ENCODE measurements around the gene CFAP20. TPM values are rescaled to one million over a fixed set of nuclear protein-coding genes. Genes with fewer than 3 reads are reported as not detected.
"Not testable (repeated sequence)": the region's sequence is repeated elsewhere in the genome, so short reads cannot be mapped to it uniquely, and the experiment has no call there.

The CFAP20 gene
- total RNA-seq, 4 donors from 2014 or later = 6.6 to 26.5 (median 21.4) TPM

- Histone ChIP-seq H3K4me3 (no peak overlapping the region), H3K36me3 (no peaks in the 10 kb centered on the region), H3K27ac (no peak overlapping the region), H3K27me3 (no peaks in the 10 kb centered on the region), H3K4me1 (no peaks in the 10 kb centered on the region), H3K9me3 (no peaks in the 10 kb centered on the region)
- intact Hi-C loops (cut with DNase I; ENCODE audit: low total_unique reads) = no loop called here
- TF ChIP-seq POLR2AphosphoS5 (IDR thresholded peaks at IDR 0.05) (no peak), POLR2A (IDR thresholded peaks at IDR 0.05) (no peak), EP300 (IDR thresholded peaks at IDR 0.05; ENCODE audit: low read depth) (no peak)
- TF ChIP-seq, protein P1, sequence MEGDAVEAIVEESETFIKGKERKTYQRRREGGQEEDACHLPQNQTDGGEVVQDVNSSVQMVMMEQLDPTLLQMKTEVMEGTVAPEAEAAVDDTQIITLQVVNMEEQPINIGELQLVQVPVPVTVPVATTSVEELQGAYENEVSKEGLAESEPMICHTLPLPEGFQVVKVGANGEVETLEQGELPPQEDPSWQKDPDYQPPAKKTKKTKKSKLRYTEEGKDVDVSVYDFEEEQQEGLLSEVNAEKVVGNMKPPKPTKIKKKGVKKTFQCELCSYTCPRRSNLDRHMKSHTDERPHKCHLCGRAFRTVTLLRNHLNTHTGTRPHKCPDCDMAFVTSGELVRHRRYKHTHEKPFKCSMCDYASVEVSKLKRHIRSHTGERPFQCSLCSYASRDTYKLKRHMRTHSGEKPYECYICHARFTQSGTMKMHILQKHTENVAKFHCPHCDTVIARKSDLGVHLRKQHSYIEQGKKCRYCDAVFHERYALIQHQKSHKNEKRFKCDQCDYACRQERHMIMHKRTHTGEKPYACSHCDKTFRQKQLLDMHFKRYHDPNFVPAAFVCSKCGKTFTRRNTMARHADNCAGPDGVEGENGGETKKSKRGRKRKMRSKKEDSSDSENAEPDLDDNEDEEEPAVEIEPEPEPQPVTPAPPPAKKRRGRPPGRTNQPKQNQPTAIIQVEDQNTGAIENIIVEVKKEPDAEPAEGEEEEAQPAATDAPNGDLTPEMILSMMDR (IDR thresholded peaks at IDR 0.05) = no peak
- no peak for DNase-seq
- in situ Hi-C loops (cut with MboI; ENCODE audit: low pct_ligation_motif_present in 1 of 4, low pct_unique_long_range_greater_than_20kb in 1 of 4, low sequenced_read_pairs in 3 of 4) = no loop called here
These were observed 46.8 kb downstream of the CFAP20 start for GRCh38 chr16:58082381-58082780.

DNA sequence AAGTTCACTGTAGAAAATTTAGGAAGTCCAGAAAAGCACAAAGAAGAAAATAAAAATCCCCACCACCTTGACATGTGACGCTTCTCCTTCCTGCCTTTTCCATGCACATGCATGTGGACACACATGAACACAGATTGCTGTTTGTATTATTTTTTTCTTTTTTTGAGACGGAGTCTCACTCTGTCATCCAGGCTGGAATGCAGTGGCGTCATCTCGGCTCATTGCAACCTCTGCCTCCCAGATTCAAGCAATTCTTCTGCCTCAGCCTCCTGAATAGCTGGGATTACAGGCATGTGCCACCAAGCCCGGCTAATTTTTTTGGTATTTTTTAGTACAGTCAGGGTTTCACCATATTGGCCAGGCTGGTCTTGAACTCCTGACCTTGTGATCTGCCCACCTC lies 48.5 kb downstream of the CFAP20 start:
- H3K27ac ChIP-seq; in situ Hi-C loops (cut with MboI; ENCODE audit: low pct_ligation_motif_present in 1 of 4, low pct_unique_long_range_greater_than_20kb in 1 of 4, low sequenced_read_pairs in 3 of 4); H3K4me3 ChIP-seq; H3K27me3 ChIP-seq; intact Hi-C loops (cut with DNase I; ENCODE audit: low total_unique reads); DNase-seq; H3K4me1 ChIP-seq; H3K36me3 ChIP-seq; H3K9me3 ChIP-seq: not testable (repeated sequence)
- WGBS, 2 donors (ENCODE audit: low coverage in 1 of 2) = 76 to 90% methylated on average over 3 to 5 of the region's 5 CpGs

GRCh38 chr16:58077796-58078195 lies 51.4 kb downstream of the CFAP20 start:
- no peak overlapping the region for H3K4me3 ChIP-seq
- no peaks in the 10 kb centered on the region for H3K36me3 ChIP-seq
- H3K4me1 ChIP-seq = no peaks in the 10 kb centered on the region
- in situ Hi-C loops (cut with MboI; ENCODE audit: low pct_ligation_motif_present in 1 of 4, low pct_unique_long_range_greater_than_20kb in 1 of 4, low sequenced_read_pairs in 3 of 4) (no loop called here), intact Hi-C loops (cut with DNase I; ENCODE audit: low total_unique reads) (no loop called here)
- WGBS, 2 donors (ENCODE audit: low coverage in 1 of 2) = 68 to 72% methylated on average over 3 to 8 of the region's 8 CpGs
- TF ChIP-seq, protein P1 (IDR thresholded peaks at IDR 0.05) = no peak
- TF ChIP-seq POLR2AphosphoS5 (IDR thresholded peaks at IDR 0.05) (no peak), POLR2A (IDR thresholded peaks at IDR 0.05) (no peak), EP300 (IDR thresholded peaks at IDR 0.05; ENCODE audit: low read depth) (no peak)
- DNase-seq = no peak
- H3K9me3 ChIP-seq = no peaks in the 10 kb centered on the region
- H3K27ac ChIP-seq = no peak overlapping the region
- H3K27me3 ChIP-seq = no peaks in the 10 kb centered on the region

- Histone ChIP-seq H3K27me3 (no peaks in the 10 kb centered on the region), H3K36me3 (no peaks in the 10 kb centered on the region), H3K9me3 (no peaks in the 10 kb centered on the region), H3K27ac (no peak overlapping the region), H3K4me1 (no peaks in the 10 kb centered on the region), H3K4me3 (no peak overlapping the region)
- no peak for DNase-seq
- TF ChIP-seq EP300 (IDR thresholded peaks at IDR 0.05; ENCODE audit: low read depth) (no peak), POLR2A (IDR thresholded peaks at IDR 0.05) (no peak), POLR2AphosphoS5 (IDR thresholded peaks at IDR 0.05) (no peak)
- TF ChIP-seq, protein P1 (IDR thresholded peaks at IDR 0.05) = no peak
- intact Hi-C loops (cut with DNase I; ENCODE audit: low total_unique reads) = no loop called here
- WGBS, 2 donors (ENCODE audit: low coverage in 1 of 2) = 71 to 93% methylated on average over 1 of the region's 1 CpG
- in situ Hi-C loops (cut with MboI; ENCODE audit: low pct_ligation_motif_present in 1 of 4, low pct_unique_long_range_greater_than_20kb in 1 of 4, low sequenced_read_pairs in 3 of 4) = no loop called here
These were observed 52.7 kb downstream of the CFAP20 start for GRCh38 chr16:58076514-58076913.

- H3K4me1 ChIP-seq = no peaks in the 10 kb centered on the region
- no peak overlapping the region for H3K27ac ChIP-seq
- in situ Hi-C loops (cut with MboI; ENCODE audit: low pct_ligation_motif_present in 1 of 4, low pct_unique_long_range_greater_than_20kb in 1 of 4, low sequenced_read_pairs in 3 of 4) = no loop called here
- DNase-seq = no peak
- H3K36me3 ChIP-seq = no peaks in the 10 kb centered on the region
- no peak overlapping the region for H3K4me3 ChIP-seq
- intact Hi-C loops (cut with DNase I; ENCODE audit: low total_unique reads) = no loop called here
- 66 to 87% methylated on average over 3 to 4 of the region's 4 CpGs for WGBS, 2 donors (ENCODE audit: low coverage in 1 of 2)
- H3K9me3 ChIP-seq = no peaks in the 10 kb centered on the region
- H3K27me3 ChIP-seq = no peaks in the 10 kb centered on the region
- TF ChIP-seq, protein P1 (IDR thresholded peaks at IDR 0.05) = no peak
- TF ChIP-seq POLR2A (IDR thresholded peaks at IDR 0.05) = no peak
- TF ChIP-seq POLR2AphosphoS5 (IDR thresholded peaks at IDR 0.05) = no peak
- TF ChIP-seq EP300 (IDR thresholded peaks at IDR 0.05; ENCODE audit: low read depth) = no peak
These were observed 54.5 kb downstream of the CFAP20 start for GRCh38 chr16:58074657-58075056.

DNA sequence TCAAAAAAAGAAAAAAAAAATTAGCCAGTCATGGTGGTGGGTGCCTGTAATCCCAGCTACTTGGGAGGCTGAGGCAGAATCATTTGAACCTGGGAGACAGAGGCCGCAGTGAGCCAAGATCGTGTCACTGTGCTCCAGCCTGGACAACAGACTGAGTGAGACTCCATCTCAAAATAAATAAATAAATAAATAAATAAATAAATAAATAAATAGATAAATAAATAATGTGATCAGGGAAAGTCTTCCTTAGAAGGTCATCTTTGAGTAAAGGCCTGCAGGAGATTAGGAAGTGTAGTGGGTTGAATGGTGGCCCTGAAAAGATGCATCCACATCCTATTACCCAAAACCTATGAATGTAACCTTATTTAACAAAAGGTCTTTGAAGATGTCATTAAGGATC lies 56.1 kb downstream of the CFAP20 start:
- intact Hi-C loops (cut with DNase I; ENCODE audit: low total_unique reads); H3K4me1 ChIP-seq; H3K36me3 ChIP-seq; in situ Hi-C loops (cut with MboI; ENCODE audit: low pct_ligation_motif_present in 1 of 4, low pct_unique_long_range_greater_than_20kb in 1 of 4, low sequenced_read_pairs in 3 of 4); H3K4me3 ChIP-seq; H3K27ac ChIP-seq; DNase-seq; H3K27me3 ChIP-seq; H3K9me3 ChIP-seq: not testable (repeated sequence)
- 100% methylated on average over 2 of the region's 2 CpGs; no CpG with 5 or more reads in 1 of the 2 donors for WGBS, 2 donors (ENCODE audit: low coverage in 1 of 2)

GRCh38 chr16:58072134-58072533 lies 57.0 kb downstream of the CFAP20 start:
- H3K27ac ChIP-seq; H3K4me3 ChIP-seq; H3K36me3 ChIP-seq; in situ Hi-C loops (cut with MboI; ENCODE audit: low pct_ligation_motif_present in 1 of 4, low pct_unique_long_range_greater_than_20kb in 1 of 4, low sequenced_read_pairs in 3 of 4); H3K27me3 ChIP-seq; intact Hi-C loops (cut with DNase I; ENCODE audit: low total_unique reads); H3K9me3 ChIP-seq; DNase-seq; H3K4me1 ChIP-seq: not testable (repeated sequence)
- 85 to 87% methylated on average over 5 of the region's 5 CpGs for WGBS, 2 donors (ENCODE audit: low coverage in 1 of 2)
